ENCODE results near the gene SFI1. TPM values are rescaled to one million over a fixed set of nuclear protein-coding genes. Genes with fewer than 3 reads are reported as not detected.
"Not testable (repeated sequence)": the region's sequence is repeated elsewhere in the genome, so short reads cannot be mapped to it uniquely, and the experiment has no call there.

Gene SFI1
- total RNA-seq, 1 donor from 2014 or later = 11.5 TPM

DNA sequence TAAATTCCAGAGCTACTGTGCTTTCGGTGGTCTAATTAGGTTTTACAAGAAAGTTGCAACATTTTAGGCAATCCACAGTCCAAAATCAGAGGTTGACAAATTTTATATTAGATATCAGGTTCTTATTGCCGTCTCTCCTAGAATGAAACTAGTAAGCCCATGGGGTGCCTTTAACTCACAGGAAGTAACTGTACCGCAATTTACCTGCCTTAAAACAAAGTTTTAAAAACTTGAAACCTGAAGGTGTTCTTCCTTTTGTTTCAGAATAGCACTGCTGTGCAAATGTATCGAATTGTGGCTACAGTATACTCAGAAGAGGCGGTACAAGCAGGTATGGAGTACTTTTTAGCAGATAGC, 88.4 kb downstream of the SFI1 start:
- peaks cover 3 to 15% (median 5%) of the 10 kb centered on the region in 3 donors for H3K36me3 ChIP-seq (ENCODE audit: control insufficient read depth in 3 of 3, insufficient read depth in 3 of 3, low read length in 3 of 3)
- no peak overlapping the region for H3K4me3 ChIP-seq (ENCODE audit: low read length in 3 of 3)
- H3K27me3 ChIP-seq (ENCODE audit: control insufficient read depth in 3 of 3, insufficient read depth in 3 of 3, low read length in 3 of 3) = no peaks in the 10 kb centered on the region
- no peak overlapping the region for H3K27ac ChIP-seq (ENCODE audit: low read depth, low read length)
- H3K9ac ChIP-seq (ENCODE audit: low read depth in 1 of 3, low read length in 3 of 3) = no peak overlapping the region
- no peaks in the 10 kb centered on the region for H3K9me3 ChIP-seq (ENCODE audit: control insufficient read depth in 3 of 3, low read length in 3 of 3)
- H3K4me1 ChIP-seq (ENCODE audit: control insufficient read depth in 3 of 3, insufficient read depth in 3 of 3, low read length in 3 of 3) = no peaks in the 10 kb centered on the region

DNA sequence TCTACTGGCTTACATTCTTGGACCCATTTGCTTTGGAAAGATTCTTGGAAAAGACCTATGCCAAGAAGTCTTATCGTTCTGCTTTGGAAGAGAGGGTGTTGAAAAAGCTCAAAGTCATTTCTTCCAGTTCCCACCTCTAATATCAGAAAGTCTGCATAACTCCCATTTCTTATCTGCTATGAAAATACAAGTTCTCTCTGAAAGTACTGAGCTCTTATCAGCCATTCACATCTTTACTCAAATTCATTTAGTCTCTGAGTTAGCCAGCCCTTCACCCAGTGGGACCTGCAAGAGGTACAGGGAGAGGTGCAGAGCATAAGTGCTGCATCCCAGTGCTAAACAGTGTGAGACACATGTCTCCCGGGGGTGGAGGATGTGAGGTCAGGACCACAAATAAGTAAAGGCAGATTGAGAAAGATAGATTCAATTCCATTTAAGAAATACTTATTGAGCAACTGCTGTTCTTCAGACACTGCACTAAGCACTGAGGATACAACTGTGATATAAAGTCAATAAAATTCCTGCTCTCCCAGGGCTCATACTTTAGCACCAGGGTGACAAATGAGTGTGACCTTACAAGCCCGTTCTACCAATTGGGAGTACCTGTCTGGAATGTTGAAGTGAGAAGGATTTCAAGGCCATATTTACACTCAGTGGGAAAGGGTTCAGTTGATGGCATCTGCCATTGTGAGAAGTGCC, 89.0 kb downstream of the SFI1 start:
- no peak overlapping the region for H3K9ac ChIP-seq (ENCODE audit: low read depth in 1 of 3, low read length in 3 of 3)
- H3K27ac ChIP-seq (ENCODE audit: low read depth, low read length) = no peak overlapping the region
- no peaks in the 10 kb centered on the region for H3K4me1 ChIP-seq (ENCODE audit: control insufficient read depth in 3 of 3, insufficient read depth in 3 of 3, low read length in 3 of 3)
- no peak overlapping the region for H3K4me3 ChIP-seq (ENCODE audit: low read length in 3 of 3)
- no peaks in the 10 kb centered on the region for H3K27me3 ChIP-seq (ENCODE audit: control insufficient read depth in 3 of 3, insufficient read depth in 3 of 3, low read length in 3 of 3)
- no peaks in the 10 kb centered on the region for H3K9me3 ChIP-seq (ENCODE audit: control insufficient read depth in 3 of 3, low read length in 3 of 3)
- peaks cover 3 to 15% (median 5%) of the 10 kb centered on the region in 3 donors for H3K36me3 ChIP-seq (ENCODE audit: control insufficient read depth in 3 of 3, insufficient read depth in 3 of 3, low read length in 3 of 3)

DNA sequence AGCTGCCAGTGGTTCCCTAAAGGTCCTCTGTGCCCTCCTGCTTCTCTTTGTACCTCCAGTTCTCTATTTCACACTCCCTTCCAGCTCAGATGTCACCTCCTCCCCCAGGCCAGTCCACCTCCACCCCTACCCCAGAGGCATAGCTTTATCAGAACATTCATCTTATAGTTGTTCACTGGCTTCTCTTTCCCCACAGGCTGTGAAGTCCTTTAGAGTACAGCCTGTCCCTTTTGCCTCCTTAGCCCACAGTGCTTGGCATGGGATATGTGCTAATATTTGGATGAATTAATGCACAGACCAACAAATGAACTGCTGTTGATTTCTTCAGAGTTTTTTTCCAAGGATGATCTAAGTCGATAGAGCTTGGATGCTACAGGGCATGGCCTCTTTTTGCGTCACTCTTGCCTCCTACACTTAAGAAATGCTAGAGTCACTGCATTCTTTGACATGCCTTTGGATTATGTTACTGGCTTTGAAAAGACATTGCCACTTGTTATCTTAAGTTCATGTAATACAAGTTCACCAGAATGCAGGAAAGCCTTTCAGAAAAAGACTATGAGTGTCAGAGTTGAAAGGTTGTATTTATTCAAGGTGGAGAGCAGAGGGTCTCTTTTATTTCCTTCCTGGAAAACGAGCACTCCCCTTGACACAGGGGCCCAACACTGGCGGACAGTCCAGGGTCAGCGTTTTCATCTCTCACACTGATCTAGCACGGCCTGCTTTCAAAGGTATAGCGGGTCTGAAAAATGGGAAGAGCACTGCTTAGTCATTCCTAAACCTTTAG, 90.0 kb downstream of the SFI1 start:
- Histone ChIP-seq H3K4me3 (ENCODE audit: low read length in 3 of 3) (no peak overlapping the region), H3K9ac (ENCODE audit: low read depth in 1 of 3, low read length in 3 of 3) (no peak overlapping the region), H3K27ac (ENCODE audit: low read depth, low read length) (no peak overlapping the region), H3K27me3 (ENCODE audit: control insufficient read depth in 3 of 3, insufficient read depth in 3 of 3, low read length in 3 of 3) (no peaks in the 10 kb centered on the region), H3K9me3 (ENCODE audit: control insufficient read depth in 3 of 3, low read length in 3 of 3) (no peaks in the 10 kb centered on the region), H3K36me3 (ENCODE audit: control insufficient read depth in 3 of 3, insufficient read depth in 3 of 3, low read length in 3 of 3) (peaks cover 3 to 15% (median 5%) of the 10 kb centered on the region in 3 donors), H3K4me1 (ENCODE audit: control insufficient read depth in 3 of 3, insufficient read depth in 3 of 3, low read length in 3 of 3) (no peaks in the 10 kb centered on the region)

DNA sequence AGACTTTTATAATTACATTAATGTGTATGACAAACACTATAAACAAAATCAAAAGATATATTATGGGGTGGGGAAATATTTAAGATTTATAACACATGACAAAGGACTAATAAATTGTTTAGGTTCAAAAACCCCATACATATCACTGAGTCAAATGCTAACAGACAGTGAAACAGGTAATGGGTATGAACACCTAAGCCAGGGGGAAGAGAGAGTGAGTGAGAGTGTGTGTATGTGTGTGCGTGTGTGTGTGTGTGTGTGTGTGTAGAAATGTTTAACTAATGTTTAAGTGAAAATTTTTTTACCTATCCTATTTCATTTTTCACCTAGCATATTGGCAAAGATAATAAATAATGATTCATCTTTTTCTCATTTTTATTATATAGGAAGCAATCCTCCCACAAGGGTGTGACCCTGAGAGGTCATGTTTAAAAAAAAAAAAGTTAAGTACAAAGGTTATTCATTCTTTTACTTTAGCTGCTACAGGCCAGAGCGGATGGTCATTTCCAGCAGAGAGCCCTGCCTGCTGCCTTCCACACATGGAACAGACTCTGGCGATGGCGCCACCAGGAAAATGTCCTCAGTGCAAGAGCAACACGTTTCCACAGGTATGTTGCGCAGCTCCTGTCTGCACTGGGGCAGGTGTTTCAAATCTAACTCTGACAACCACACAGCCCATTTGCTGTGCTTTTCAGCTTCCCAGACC, 92.8 kb downstream of the SFI1 start:
- no peak overlapping the region for H3K27ac ChIP-seq (ENCODE audit: low read depth, low read length)
- no peak overlapping the region for H3K9ac ChIP-seq (ENCODE audit: low read depth in 1 of 3, low read length in 3 of 3)
- H3K9me3 ChIP-seq (ENCODE audit: control insufficient read depth in 3 of 3, low read length in 3 of 3) = no peaks in the 10 kb centered on the region
- H3K4me3 ChIP-seq (ENCODE audit: low read length in 3 of 3) = no peak overlapping the region
- H3K4me1 ChIP-seq (ENCODE audit: control insufficient read depth in 3 of 3, insufficient read depth in 3 of 3, low read length in 3 of 3) = no peaks in the 10 kb centered on the region
- no peaks in the 10 kb centered on the region for H3K27me3 ChIP-seq (ENCODE audit: control insufficient read depth in 3 of 3, insufficient read depth in 3 of 3, low read length in 3 of 3)
- peaks cover 3 to 12% (median 5%) of the 10 kb centered on the region in 3 donors for H3K36me3 ChIP-seq (ENCODE audit: control insufficient read depth in 3 of 3, insufficient read depth in 3 of 3, low read length in 3 of 3)

DNA sequence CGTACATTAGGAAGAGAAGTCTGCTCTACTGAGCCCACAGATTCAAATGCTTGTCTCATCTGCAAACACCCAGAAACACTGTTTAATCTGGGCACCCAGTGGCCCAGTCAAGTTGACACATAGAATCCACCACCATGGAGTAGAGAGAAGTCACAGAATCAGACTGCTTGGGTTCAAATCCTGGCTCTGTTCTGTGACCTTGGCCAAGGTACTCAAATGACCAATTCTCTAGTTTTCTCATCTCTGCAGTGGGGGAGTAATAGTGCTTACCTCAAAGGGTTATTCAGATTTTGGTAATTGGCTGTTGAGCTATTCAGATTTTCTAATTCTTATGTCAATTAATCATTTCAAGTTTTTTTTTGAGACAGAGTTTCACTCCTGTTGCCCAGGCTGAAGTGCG, 93.8 kb downstream of the SFI1 start:
- H3K9ac ChIP-seq (ENCODE audit: low read depth in 1 of 3, low read length in 3 of 3); H3K4me1 ChIP-seq (ENCODE audit: control insufficient read depth in 3 of 3, insufficient read depth in 3 of 3, low read length in 3 of 3); H3K27me3 ChIP-seq (ENCODE audit: control insufficient read depth in 3 of 3, insufficient read depth in 3 of 3, low read length in 3 of 3); H3K27ac ChIP-seq (ENCODE audit: low read depth, low read length); H3K9me3 ChIP-seq (ENCODE audit: control insufficient read depth in 3 of 3, low read length in 3 of 3); H3K4me3 ChIP-seq (ENCODE audit: low read length in 3 of 3): not testable (repeated sequence)
- peaks cover 3 to 12% (median 5%) of the 10 kb centered on the region in 3 donors for H3K36me3 ChIP-seq (ENCODE audit: control insufficient read depth in 3 of 3, insufficient read depth in 3 of 3, low read length in 3 of 3)

DNA sequence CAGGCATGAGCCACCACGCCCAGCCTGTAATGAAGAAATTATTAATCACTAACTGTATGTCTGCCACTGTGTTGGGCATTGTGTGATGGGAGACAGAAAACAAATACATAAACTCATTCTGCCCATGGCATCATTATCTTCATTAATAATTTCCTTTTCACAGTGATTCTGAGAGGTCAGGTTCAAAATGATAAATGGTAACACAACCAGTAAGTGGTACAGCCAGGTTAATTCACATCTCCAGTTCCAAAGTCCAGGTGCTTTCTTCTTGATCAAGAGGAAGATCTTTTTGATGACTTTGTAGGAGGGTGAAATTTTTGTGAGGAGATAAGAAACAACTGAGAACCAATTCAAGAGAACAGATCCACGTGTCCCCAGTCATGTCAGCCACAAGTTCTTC, 98.9 kb downstream of the SFI1 start:
- Histone ChIP-seq H3K36me3 (ENCODE audit: control insufficient read depth in 3 of 3, insufficient read depth in 3 of 3, low read length in 3 of 3) (no peaks in the 10 kb centered on the region), H3K9me3 (ENCODE audit: control insufficient read depth in 3 of 3, low read length in 3 of 3) (no peaks in the 10 kb centered on the region), H3K9ac (ENCODE audit: low read depth in 1 of 3, low read length in 3 of 3) (no peak overlapping the region), H3K27me3 (ENCODE audit: control insufficient read depth in 3 of 3, insufficient read depth in 3 of 3, low read length in 3 of 3) (no peaks in the 10 kb centered on the region), H3K4me1 (ENCODE audit: control insufficient read depth in 3 of 3, insufficient read depth in 3 of 3, low read length in 3 of 3) (no peaks in the 10 kb centered on the region), H3K4me3 (ENCODE audit: low read length in 3 of 3) (no peak overlapping the region), H3K27ac (ENCODE audit: low read depth, low read length) (no peak overlapping the region)

DNA sequence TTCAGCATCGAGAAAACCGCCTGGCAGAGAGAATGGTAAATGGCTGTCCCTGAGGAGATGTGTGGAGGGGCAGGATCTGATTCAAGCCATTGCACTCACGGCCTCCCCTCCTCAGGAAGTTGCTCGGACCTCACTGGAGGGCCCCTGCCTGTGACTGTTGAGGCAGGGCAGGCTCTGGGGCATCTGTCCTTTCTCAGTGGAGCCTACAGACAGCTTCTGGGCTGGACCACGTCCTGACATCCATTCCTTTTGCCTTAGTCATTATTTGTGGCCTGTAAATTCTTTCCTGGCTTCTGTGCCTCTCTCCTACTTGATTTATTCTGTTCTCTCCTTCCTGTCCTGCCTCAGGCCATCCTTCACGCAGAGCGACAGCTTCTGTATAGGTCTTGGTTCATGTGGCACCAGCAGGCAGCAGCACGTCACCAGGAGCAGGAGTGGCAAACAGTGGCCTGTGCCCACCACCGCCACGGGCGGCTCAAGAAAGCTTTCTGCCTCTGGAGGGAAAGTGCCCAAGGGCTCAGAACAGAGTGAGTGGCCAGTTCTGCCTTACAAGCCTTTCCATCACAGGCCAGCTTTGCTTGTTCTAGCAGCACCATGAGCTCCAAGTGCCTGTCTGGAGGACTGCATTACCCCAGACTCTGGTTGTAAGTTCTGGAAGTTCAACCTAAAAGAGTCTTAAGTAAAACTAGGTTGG, 106.1 kb downstream of the SFI1 start:
- peaks cover 0 to 8% (median 2%) of the 10 kb centered on the region in 3 donors for H3K36me3 ChIP-seq (ENCODE audit: control insufficient read depth in 3 of 3, insufficient read depth in 3 of 3, low read length in 3 of 3)
- no peak overlapping the region for H3K4me3 ChIP-seq (ENCODE audit: low read length in 3 of 3)
- no peaks in the 10 kb centered on the region for H3K9me3 ChIP-seq (ENCODE audit: control insufficient read depth in 3 of 3, low read length in 3 of 3)
- H3K9ac ChIP-seq (ENCODE audit: low read depth in 1 of 3, low read length in 3 of 3) = peak overlapping the region in 1 of 3 donors; percentile 27
- no peaks in the 10 kb centered on the region for H3K27me3 ChIP-seq (ENCODE audit: control insufficient read depth in 3 of 3, insufficient read depth in 3 of 3, low read length in 3 of 3)
- H3K27ac ChIP-seq (ENCODE audit: low read depth, low read length) = no peak overlapping the region
- H3K4me1 ChIP-seq (ENCODE audit: control insufficient read depth in 3 of 3, insufficient read depth in 3 of 3, low read length in 3 of 3) = no peaks in the 10 kb centered on the region

DNA sequence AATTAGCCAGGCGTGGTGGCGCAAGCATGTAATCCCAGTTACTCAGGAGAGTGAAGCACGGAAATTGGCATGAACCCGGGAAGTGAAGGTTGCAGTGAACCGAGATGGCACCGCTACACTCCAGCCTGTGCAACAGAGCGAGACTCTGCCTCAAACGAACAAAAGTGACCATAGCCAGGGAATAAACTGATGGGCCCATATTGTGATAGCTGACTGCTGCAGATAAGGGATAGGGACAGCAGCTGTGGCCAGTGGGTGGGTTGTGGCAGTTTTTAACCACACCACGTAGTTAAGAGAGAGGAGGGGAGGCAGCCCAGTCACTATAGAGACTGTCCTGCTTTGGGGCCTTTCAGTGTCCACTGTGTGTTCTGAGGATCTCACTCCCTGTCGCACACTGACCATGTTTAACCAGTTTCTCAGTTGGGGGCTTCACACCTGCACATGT, 106.8 kb downstream of the SFI1 start:
- Histone ChIP-seq H3K36me3 (ENCODE audit: control insufficient read depth in 3 of 3, insufficient read depth in 3 of 3, low read length in 3 of 3) (peaks cover 0 to 8% (median 4%) of the 10 kb centered on the region in 3 donors), H3K9ac (ENCODE audit: low read depth in 1 of 3, low read length in 3 of 3) (no peak overlapping the region), H3K4me1 (ENCODE audit: control insufficient read depth in 3 of 3, insufficient read depth in 3 of 3, low read length in 3 of 3) (no peaks in the 10 kb centered on the region), H3K27ac (ENCODE audit: low read depth, low read length) (no peak overlapping the region), H3K4me3 (ENCODE audit: low read length in 3 of 3) (no peak overlapping the region), H3K27me3 (ENCODE audit: control insufficient read depth in 3 of 3, insufficient read depth in 3 of 3, low read length in 3 of 3) (no peaks in the 10 kb centered on the region), H3K9me3 (ENCODE audit: control insufficient read depth in 3 of 3, low read length in 3 of 3) (no peaks in the 10 kb centered on the region)

DNA sequence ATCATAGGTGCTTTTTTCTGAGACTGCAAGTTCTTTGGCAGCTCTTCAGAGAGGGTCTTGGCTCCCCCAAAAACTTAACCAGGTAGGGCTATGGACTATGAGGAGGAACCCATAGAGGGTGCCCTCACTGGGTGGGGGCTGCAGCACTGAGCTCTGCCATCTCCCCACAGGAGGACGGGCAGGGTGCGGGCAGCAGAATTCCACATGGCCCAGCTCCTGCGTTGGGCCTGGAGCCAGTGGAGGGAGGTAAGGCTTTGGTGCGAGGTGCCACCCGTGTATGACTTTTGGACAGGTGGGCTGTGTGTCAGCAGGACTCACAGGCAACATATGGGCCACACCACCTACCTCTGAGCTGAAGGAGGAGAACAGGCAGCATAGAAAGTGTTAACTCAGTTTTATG, 107.2 kb downstream of the SFI1 start:
- no peak overlapping the region for H3K9ac ChIP-seq (ENCODE audit: low read depth in 1 of 3, low read length in 3 of 3)
- peaks cover 0 to 8% (median 4%) of the 10 kb centered on the region in 3 donors for H3K36me3 ChIP-seq (ENCODE audit: control insufficient read depth in 3 of 3, insufficient read depth in 3 of 3, low read length in 3 of 3)
- no peak overlapping the region for H3K4me3 ChIP-seq (ENCODE audit: low read length in 3 of 3)
- no peaks in the 10 kb centered on the region for H3K4me1 ChIP-seq (ENCODE audit: control insufficient read depth in 3 of 3, insufficient read depth in 3 of 3, low read length in 3 of 3)
- no peaks in the 10 kb centered on the region for H3K9me3 ChIP-seq (ENCODE audit: control insufficient read depth in 3 of 3, low read length in 3 of 3)
- no peak overlapping the region for H3K27ac ChIP-seq (ENCODE audit: low read depth, low read length)
- no peaks in the 10 kb centered on the region for H3K27me3 ChIP-seq (ENCODE audit: control insufficient read depth in 3 of 3, insufficient read depth in 3 of 3, low read length in 3 of 3)
